DND-41 (cell line): Measurements from ENCODE around the gene CHRNB4.

Experiments
- ATAC-seq: fragments of 200-7000 bp; cut with Tn5 transposase; 3 replicates; pipeline ENCODE4 v1.9.1; 2021; ENCODE audit warnings: low read depth; ENCODE audit not compliant: insufficient read depth
- DNase-seq: peaks from one replicate; pipeline ENCODE4 v3.0.0-alpha.2; 2020
- H2AFZ ChIP-seq: 2 replicates; pipeline ENCODE4 v1.6.0; 2012; ENCODE audit warnings: low read depth, low read length
- H3K27ac ChIP-seq: 2 replicates; pipeline ENCODE4 v1.5.1; 2012; ENCODE audit warnings: low read length, inconsistent platforms
- H3K27me3 ChIP-seq: fragments of 200-600 bp; sonication (generic); 2 replicates; pipeline ENCODE4 v1.6.0; 2012; ENCODE audit warnings: low read length, mild to moderate bottlenecking, inconsistent platforms; ENCODE audit not compliant: insufficient read depth, poor library complexity
- H3K36me3 ChIP-seq: 2 replicates; pipeline ENCODE4 v1.5.1; 2012; ENCODE audit warnings: low read length, inconsistent platforms; ENCODE audit not compliant: insufficient read depth
- H3K4me1 ChIP-seq: 2 replicates; pipeline ENCODE4 v1.5.1; 2012; ENCODE audit warnings: mild to moderate bottlenecking, low read length; ENCODE audit not compliant: insufficient read depth
- H3K4me2 ChIP-seq: 2 replicates; pipeline ENCODE4 v1.6.0; 2012; ENCODE audit warnings: mild to moderate bottlenecking, moderate library complexity, low read length, inconsistent platforms; ENCODE audit not compliant: insufficient read depth
- H3K4me3 ChIP-seq, 2 experiments: fragments of 200-600 bp in 1 of 2; shearing (Covaris generic) in 1 of 2; 2 replicates each; pipeline ENCODE4 v1.5.1; 2012 to 2016; ENCODE audit warnings: inconsistent platforms in 2 of 2, low read length in 2 of 2, mild to moderate bottlenecking in 2 of 2, low read depth in 1 of 2, moderate library complexity in 1 of 2
- H3K79me2 ChIP-seq: 2 replicates; pipeline ENCODE4 v1.6.0; 2012; ENCODE audit warnings: low read length, inconsistent platforms; ENCODE audit not compliant: insufficient read depth
- H3K9ac ChIP-seq: 2 replicates; pipeline ENCODE4 v1.6.0; 2012; ENCODE audit warnings: low read depth, mild to moderate bottlenecking, inconsistent platforms, low read length, moderate library complexity
- H3K9me3 ChIP-seq: 2 replicates; pipeline ENCODE4 v1.5.1; 2012; ENCODE audit warnings: low read length, moderate library complexity, mild to moderate bottlenecking, inconsistent platforms; ENCODE audit not compliant: insufficient read depth, severe bottlenecking
- H4K20me1 ChIP-seq: 2 replicates; pipeline ENCODE4 v1.6.0; 2012; ENCODE audit warnings: low read length; ENCODE audit not compliant: insufficient read depth
- EZH2 ChIP-seq: IDR thresholded peaks from 3 replicates; pipeline ENCODE4 v1.6.1; 2012; ENCODE audit warnings: borderline replicate concordance, low read depth, mild to moderate bottlenecking, moderate library complexity, low read length, inconsistent platforms; ENCODE audit not compliant: severe bottlenecking
- TF ChIP-seq, protein P1 (sequence below): IDR thresholded peaks from 2 replicates; pipeline ENCODE4 v1.5.1; 2012; ENCODE audit warnings: borderline replicate concordance, low read length, moderate library complexity, mild to moderate bottlenecking; ENCODE audit not compliant: poor library complexity, severe bottlenecking; ENCODE audit errors: extremely low read depth

The CHRNB4 gene

GRCh38 chr15:78672285-78673014 lies 31.4 kb upstream of the CHRNB4 start:
- H3K4me3 ChIP-seq, result no peak overlapping the region
- no peaks in the 10 kb centered on the region for H4K20me1 ChIP-seq
- no peak overlapping the region for H3K27ac ChIP-seq
- H3K36me3 ChIP-seq, result no peaks in the 10 kb centered on the region
- ATAC-seq (no peak), DNase-seq (no peak)
- H3K79me2 ChIP-seq, result no peaks in the 10 kb centered on the region
- H3K4me1 ChIP-seq, result no peaks in the 10 kb centered on the region
- no peaks in the 10 kb centered on the region for H3K27me3 ChIP-seq
- H3K4me2 ChIP-seq, result no peak overlapping the region
- TF ChIP-seq EZH2, result no peak
- TF ChIP-seq, protein P1, sequence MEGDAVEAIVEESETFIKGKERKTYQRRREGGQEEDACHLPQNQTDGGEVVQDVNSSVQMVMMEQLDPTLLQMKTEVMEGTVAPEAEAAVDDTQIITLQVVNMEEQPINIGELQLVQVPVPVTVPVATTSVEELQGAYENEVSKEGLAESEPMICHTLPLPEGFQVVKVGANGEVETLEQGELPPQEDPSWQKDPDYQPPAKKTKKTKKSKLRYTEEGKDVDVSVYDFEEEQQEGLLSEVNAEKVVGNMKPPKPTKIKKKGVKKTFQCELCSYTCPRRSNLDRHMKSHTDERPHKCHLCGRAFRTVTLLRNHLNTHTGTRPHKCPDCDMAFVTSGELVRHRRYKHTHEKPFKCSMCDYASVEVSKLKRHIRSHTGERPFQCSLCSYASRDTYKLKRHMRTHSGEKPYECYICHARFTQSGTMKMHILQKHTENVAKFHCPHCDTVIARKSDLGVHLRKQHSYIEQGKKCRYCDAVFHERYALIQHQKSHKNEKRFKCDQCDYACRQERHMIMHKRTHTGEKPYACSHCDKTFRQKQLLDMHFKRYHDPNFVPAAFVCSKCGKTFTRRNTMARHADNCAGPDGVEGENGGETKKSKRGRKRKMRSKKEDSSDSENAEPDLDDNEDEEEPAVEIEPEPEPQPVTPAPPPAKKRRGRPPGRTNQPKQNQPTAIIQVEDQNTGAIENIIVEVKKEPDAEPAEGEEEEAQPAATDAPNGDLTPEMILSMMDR, result no peak
- H3K9ac ChIP-seq, result no peak overlapping the region
- H3K9me3 ChIP-seq, result no peaks in the 10 kb centered on the region
- no peak overlapping the region for H2AFZ ChIP-seq

DNA sequence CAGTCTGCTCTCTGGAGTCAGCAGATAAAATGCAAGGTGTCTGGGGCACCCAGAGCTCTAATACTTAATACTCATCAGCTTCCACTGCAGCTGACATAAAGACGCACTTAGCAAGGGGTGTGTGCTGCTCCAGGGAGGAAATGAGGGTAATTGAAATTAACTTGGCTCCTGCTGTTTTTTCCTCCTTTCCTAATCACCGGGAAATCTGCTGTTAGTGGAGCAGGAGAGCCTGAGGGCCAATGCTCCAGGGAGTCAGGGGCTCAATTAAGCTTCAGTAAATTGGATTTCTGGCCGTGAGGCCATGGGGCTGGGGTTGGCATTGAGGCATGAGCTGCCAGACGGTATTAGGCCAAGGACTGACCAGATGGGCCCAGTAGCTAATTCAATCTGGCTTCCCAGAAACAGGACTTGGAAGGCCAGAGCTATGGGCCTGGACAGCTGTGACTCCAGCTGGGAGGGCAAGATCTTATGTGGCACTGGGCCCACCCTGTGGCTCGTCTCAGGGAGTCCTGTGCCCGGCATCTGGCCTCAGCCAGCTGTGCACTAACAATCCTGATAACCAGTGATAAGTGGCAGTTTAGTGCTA lies 30.7 kb upstream of the CHRNB4 start:
- Histone ChIP-seq H3K79me2 (no peaks in the 10 kb centered on the region), H3K27me3 (no peaks in the 10 kb centered on the region), H3K9me3 (no peaks in the 10 kb centered on the region), H3K4me2 (no peak overlapping the region), H3K36me3 (no peaks in the 10 kb centered on the region), H3K27ac (no peak overlapping the region), H4K20me1 (no peaks in the 10 kb centered on the region), H2AFZ (no peak overlapping the region), H3K4me1 (no peaks in the 10 kb centered on the region), H3K9ac (no peak overlapping the region), H3K4me3 (no peak overlapping the region)
- DNase-seq (no peak), ATAC-seq (no peak)
- TF ChIP-seq, protein P1, result no peak
- TF ChIP-seq EZH2, result no peak

DNA sequence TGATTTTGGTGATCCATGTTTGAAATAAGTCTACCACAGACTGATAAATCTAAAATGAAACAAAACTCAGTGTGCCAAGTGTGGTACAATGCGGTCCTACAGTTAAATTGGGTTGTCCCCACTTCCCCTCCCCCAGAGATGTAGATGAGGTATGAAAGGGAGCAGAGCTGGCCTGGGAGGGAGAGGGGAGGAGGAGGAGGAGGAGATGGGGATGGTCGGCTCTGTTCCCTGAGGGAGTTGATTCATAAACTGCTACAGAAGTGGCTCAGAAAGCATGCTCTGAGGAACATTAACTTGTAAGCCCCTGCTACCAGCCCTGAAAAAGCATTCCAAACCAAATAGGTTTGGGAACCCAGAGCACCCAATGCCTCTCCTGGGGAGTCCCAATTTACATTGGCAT lies 28.0 kb upstream of the CHRNB4 start:
- no peak for DNase-seq
- Histone ChIP-seq H4K20me1 (no peaks in the 10 kb centered on the region), H3K79me2 (no peaks in the 10 kb centered on the region), H3K9ac (no peak overlapping the region), H3K27me3 (no peaks in the 10 kb centered on the region), H3K36me3 (no peaks in the 10 kb centered on the region), H3K9me3 (no peaks in the 10 kb centered on the region), H2AFZ (no peak overlapping the region), H3K4me1 (no peaks in the 10 kb centered on the region), H3K4me3 (no peak overlapping the region), H3K27ac (no peak overlapping the region), H3K4me2 (no peak overlapping the region)
- no peak for ATAC-seq
- TF ChIP-seq, protein P1, result no peak
- no peak for TF ChIP-seq EZH2
